ENCODE measurements around the gene AGPAT1.
"Not testable (repeated sequence)": the region's sequence is repeated elsewhere in the genome, so short reads cannot be mapped to it uniquely, and the experiment has no call there.

The AGPAT1 gene

DNA sequence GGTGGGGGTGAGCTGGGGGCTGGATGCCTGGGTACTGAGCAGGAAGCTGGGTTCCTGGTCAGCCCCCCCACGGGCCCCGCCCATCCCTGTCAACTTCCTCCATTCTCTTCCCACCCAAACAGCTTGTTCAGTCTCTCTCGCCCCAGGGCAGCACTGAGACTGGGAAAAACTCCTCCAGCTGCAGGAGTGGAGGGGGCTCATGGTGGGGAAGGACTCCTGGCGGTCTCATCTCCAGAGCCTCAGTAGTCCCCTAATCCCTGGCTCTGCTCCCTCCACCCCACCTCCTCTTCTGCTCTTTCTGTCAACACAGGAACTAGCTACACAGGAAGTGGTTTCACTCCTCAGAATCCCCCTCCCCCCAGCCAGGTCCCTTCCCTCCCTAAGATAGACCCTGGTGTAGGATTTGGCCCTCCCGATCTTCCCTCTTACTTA is 16.7 kb upstream of the AGPAT1 start, which contains the start of gene GPSM3:
GPSM3 (minus strand) TSS at position 36 of the 432 bp plus-strand sequence. CDS start 130 bp downstream, outside the sequence.
- TF ChIP-seq SPI1 (IDR thresholded peaks at IDR 0.05; ENCODE audit: low read depth, low read length), result peak; percentile 64
- TF ChIP-seq TAF1 (IDR thresholded peaks at IDR 0.05; ENCODE audit: low read depth, low read length), result peak; percentile 33
- TF ChIP-seq POLR2AphosphoS5 (IDR thresholded peaks at IDR 0.05; ENCODE audit: low read depth, low read length), result no peak; the same call in 1 of the 2 replicates
- TF ChIP-seq PAX5 (IDR thresholded peaks at IDR 0.05; ENCODE audit: insufficient read depth, low read length, severe bottlenecking), result no peak
- no peak; the same call in 1 of the 2 replicates for TF ChIP-seq POLR2A (IDR thresholded peaks at IDR 0.05; ENCODE audit: low read depth, low read length)
- no peak for TF ChIP-seq POU2F2 (IDR thresholded peaks at IDR 0.05; ENCODE audit: low read depth, low read length)
- DNase-seq (ENCODE audit: insufficient read length, low spot score) (no peak), FAIRE-seq (peak; percentile 54)

DNA sequence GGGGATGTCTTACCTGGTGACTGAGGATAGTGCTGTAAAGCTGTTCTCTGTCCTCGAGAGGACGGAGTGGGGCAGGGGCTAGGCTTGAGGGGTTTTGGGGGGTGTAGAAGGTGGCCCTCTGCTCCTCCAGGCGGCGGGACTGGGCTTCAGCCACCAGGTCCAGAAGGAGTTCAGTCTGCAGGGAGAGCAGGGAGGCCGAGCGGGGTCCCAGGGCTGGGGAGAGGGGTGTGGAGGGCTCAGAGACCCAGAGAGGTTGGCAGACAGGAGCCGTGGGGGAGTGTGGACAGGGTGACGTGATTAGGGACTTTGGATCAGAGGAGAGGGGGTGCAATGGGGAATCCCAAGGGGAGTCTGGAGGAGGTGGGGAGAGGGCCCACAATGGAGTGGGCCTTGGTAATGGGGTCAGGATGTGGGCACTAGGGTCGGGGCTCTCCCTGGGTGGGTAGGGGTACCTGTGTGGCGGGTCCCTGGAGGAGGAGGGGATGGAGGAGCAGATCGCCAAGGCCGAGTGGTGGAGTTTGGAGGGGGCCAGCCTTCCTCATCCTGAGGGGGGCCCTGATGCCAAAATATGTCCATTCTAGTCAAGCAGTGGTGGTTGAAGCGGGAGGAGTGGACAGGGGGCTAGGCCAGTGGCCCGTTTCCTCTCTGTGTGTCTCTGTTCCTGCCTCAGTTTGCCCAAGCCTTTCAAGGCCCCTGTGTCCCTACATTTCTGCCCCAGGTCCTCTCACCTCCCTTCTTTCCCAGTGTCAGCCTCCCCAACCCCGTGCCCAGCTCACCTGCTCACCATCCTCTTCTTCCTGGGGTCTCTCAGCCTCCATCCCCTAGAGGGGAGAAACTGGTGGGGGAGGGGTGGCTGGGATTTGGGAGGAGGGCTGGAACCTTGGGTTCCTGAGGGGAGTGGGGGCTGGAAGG is 16.1 kb upstream of the AGPAT1 start:
- no peak for TF ChIP-seq POLR2A (IDR thresholded peaks at IDR 0.05; ENCODE audit: low read depth, low read length)
- TF ChIP-seq SPI1 (IDR thresholded peaks at IDR 0.05; ENCODE audit: low read depth, low read length), result no peak
- peak; percentile 31; the same call in 1 of the 2 replicates for TF ChIP-seq POU2F2 (IDR thresholded peaks at IDR 0.05; ENCODE audit: low read depth, low read length)
- TF ChIP-seq POLR2AphosphoS5 (IDR thresholded peaks at IDR 0.05; ENCODE audit: low read depth, low read length), result peak; percentile 49
- TF ChIP-seq TAF1 (IDR thresholded peaks at IDR 0.05; ENCODE audit: low read depth, low read length), result no peak
- peak; percentile 16 for FAIRE-seq

DNA sequence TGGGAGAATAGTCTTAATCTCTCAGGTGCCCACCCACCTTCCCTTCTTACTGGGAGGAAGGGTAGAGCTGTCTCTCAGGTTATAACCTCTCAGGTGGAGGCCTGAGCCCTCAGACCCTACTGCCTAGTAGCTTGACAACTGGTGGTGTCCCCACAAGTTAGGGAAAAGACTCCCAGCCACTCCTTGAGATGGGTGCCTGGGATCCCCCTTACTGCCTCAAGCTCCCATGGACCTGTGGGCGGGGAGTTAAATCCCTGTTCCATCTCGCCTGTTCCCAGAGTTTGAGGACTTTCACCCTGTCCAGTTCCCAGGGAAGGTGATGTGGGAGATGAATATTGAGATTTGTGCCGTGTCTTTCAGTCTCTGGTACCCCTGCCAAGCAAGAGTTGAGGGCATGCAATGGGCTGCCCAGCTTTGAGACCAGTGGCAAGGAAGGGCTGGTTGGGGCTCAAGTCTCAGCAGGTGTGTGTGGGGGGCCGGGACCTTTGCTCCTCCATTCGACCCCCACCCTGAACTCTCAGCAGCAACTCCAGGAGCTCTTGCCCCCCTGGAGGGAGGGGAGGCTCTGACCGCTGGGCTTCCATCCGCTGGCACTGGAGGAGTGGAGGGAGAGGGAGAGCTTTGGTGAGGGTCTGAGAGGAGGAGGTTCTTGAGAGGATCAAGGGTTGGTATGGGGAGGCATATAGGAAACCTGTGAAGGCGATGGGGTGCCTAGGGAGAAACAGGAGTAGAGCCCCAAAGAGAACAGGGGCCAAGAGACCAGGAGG is 15.2 kb upstream of the AGPAT1 start:
- TF ChIP-seq POLR2A (IDR thresholded peaks at IDR 0.05; ENCODE audit: low read depth, low read length) (no peak), PAX5 (IDR thresholded peaks at IDR 0.05; ENCODE audit: insufficient read depth, low read length, severe bottlenecking) (no peak), TAF1 (IDR thresholded peaks at IDR 0.05; ENCODE audit: low read depth, low read length) (no peak), SPI1 (IDR thresholded peaks at IDR 0.05; ENCODE audit: low read depth, low read length) (no peak), POU2F2 (IDR thresholded peaks at IDR 0.05; ENCODE audit: low read depth, low read length) (no peak), POLR2AphosphoS5 (IDR thresholded peaks at IDR 0.05; ENCODE audit: low read depth, low read length) (no peak; the same call in 1 of the 2 replicates)
- no peak for DNase-seq (ENCODE audit: insufficient read length, low spot score)
- FAIRE-seq, result no peak

More for the DNA sequence above, 16.1 kb upstream of the AGPAT1 start:
- no peak for DNase-seq (ENCODE audit: insufficient read length, low spot score)

DNA sequence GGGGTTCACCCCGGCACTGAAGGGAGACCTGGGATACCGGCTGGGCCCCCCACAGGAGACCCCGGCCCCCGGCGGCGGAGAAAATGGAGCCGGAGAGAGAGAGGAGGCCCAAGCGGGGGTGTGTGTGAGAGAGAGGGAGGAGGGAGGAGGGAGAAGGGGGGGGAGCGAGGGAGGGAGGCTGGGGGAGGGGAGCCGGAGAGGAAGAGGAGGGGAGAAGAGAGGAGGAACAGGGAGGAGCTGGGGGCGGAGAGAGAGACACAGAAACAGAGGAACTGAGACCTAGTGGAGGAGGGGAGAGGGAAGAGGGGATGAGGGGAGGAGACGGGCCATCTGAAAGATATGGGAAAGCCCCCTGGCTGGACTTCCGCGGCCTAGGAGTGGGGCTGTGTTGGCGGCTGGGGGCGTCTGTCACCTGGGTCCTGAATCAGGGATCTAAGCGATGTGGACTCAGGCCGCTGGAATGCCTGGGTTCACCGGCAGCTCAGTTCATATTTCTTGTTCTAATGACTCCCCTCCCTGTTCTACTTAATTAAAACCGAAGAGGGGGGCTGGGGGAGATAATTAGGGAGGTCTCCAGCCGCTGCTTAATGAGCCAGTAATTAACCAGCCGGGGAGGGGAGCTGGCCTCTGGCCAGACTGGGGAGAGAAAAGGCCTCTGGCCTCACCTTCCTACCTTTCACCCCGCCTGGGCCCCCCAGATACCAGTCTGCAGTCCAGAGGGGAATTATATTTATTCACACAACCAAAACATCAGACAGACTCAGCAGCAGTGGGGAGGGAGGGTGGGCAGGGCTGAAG is 14.4 kb upstream of the AGPAT1 start, which contains the start of gene PBX2:
PBX2 (minus strand) TSS at position 149 of the 798 bp plus-strand sequence. CDS start 287 bp downstream, outside the sequence.
- DNase-seq (ENCODE audit: insufficient read length, low spot score) (peak; percentile 86), FAIRE-seq (peak; percentile 75)
- TF ChIP-seq POU2F2 (IDR thresholded peaks at IDR 0.05; ENCODE audit: low read depth, low read length), result peak; percentile 51; the same call in 1 of the 2 replicates
- TF ChIP-seq PAX5 (IDR thresholded peaks at IDR 0.05; ENCODE audit: insufficient read depth, low read length, severe bottlenecking), result no peak
- peak; percentile 95 for TF ChIP-seq SPI1 (IDR thresholded peaks at IDR 0.05; ENCODE audit: low read depth, low read length)
- TF ChIP-seq TAF1 (IDR thresholded peaks at IDR 0.05; ENCODE audit: low read depth, low read length), result peak; percentile 39; the same call in 1 of the 2 replicates
- peak; percentile 79; the same call in 1 of the 2 replicates for TF ChIP-seq POLR2AphosphoS5 (IDR thresholded peaks at IDR 0.05; ENCODE audit: low read depth, low read length)
- peak; percentile 75 for TF ChIP-seq POLR2A (IDR thresholded peaks at IDR 0.05; ENCODE audit: low read depth, low read length)

DNA sequence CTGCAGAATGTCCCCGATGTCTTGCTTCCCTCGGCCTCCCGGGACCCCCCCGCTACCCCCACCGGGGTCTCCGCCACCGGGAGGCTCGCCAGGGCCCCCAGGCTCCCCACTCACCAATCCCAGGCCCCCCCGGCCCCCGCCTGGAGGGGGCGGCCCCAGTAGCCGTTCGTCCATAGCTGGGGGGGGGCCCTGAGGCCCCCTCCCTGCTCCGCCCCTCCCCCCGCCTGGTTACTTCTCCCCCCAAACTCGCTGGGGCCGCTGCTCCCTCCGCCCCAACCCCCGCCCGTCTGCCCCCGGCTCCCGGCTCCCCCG is 13.8 kb upstream of the AGPAT1 start:
- DNase-seq (ENCODE audit: insufficient read length, low spot score) (no peak), FAIRE-seq (no peak)
- TF ChIP-seq PAX5 (IDR thresholded peaks at IDR 0.05; ENCODE audit: insufficient read depth, low read length, severe bottlenecking), result no peak
- no peak for TF ChIP-seq TAF1 (IDR thresholded peaks at IDR 0.05; ENCODE audit: low read depth, low read length)
- no peak for TF ChIP-seq SPI1 (IDR thresholded peaks at IDR 0.05; ENCODE audit: low read depth, low read length)
- TF ChIP-seq POU2F2 (IDR thresholded peaks at IDR 0.05; ENCODE audit: low read depth, low read length), result no peak
- TF ChIP-seq POLR2AphosphoS5 (IDR thresholded peaks at IDR 0.05; ENCODE audit: low read depth, low read length), result no peak

DNA sequence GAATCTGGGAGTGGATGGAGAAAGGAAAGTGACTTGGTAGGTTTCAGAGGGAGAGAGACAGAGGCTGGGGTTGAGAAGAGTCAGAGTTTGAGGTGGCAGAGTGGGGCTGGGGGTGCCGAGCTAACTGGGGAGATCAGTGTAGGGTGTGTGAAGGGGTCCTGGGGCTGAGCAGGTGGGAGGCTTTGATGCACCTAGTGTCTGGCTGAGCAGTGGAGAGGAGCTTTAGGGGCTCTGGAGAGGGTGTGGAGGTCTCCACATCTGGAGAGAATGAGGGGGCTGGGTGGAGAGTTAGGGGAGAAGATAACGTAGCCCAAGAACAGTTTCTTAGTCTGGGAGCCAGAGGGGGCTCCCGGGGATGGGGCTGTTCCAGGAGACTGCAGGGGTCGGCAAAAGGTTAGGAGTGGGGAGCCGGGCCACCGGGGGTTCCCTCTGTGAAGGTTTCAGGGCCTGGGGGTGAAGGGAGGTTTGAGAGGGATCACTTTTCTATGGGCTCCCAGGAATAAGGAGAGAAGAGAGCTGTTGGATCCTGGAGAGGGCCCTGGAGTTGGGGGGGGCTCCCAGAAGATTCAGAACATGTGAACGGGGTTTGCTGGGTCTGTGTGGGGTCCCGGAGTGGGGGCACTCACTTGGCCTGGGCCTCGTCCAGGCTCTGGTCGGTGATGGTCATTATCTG is 13.3 kb upstream of the AGPAT1 start:
- no peak for FAIRE-seq
- TF ChIP-seq SPI1 (IDR thresholded peaks at IDR 0.05; ENCODE audit: low read depth, low read length) (no peak), POU2F2 (IDR thresholded peaks at IDR 0.05; ENCODE audit: low read depth, low read length) (no peak), POLR2A (IDR thresholded peaks at IDR 0.05; ENCODE audit: low read depth, low read length) (no peak), PAX5 (IDR thresholded peaks at IDR 0.05; ENCODE audit: insufficient read depth, low read length, severe bottlenecking) (no peak), POLR2AphosphoS5 (IDR thresholded peaks at IDR 0.05; ENCODE audit: low read depth, low read length) (no peak), TAF1 (IDR thresholded peaks at IDR 0.05; ENCODE audit: low read depth, low read length) (no peak)
- no peak for DNase-seq (ENCODE audit: insufficient read length, low spot score)

DNA sequence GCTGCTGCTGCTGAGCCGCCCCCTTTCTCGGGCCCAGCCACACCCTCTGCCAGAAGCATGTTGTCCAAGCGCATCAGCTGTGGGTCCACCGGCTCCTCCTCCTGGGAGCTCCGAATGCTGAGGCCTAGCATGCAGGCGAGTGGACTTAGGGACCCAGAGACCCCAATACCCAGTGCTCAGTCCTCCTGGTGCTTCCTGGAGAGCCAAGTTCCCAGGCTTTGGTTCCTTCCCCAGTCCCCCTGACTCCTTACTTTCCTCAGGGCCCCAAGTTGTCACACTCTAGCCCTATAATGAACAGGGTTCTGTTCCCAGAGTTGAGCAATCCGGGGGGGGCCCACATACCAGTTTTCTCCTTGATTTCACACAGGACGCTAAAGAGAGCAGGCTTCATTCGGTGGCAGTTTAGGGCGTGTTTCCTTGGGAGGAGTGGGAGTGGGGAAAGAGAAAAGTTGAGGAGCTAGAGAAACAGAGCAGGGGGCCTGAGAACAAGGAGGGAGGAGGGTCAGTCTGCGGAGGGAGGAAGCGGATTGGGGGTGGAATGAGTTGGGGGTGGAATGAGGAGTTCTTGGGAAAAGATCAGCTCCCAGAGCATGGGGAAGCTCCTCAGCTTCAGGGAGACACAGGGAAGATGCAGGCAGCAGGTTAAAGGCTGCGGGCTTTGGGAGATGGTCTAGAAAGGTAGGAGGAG is 12.6 kb upstream of the AGPAT1 start:
- TF ChIP-seq PAX5 (IDR thresholded peaks at IDR 0.05; ENCODE audit: insufficient read depth, low read length, severe bottlenecking) (no peak), TAF1 (IDR thresholded peaks at IDR 0.05; ENCODE audit: low read depth, low read length) (no peak), POLR2AphosphoS5 (IDR thresholded peaks at IDR 0.05; ENCODE audit: low read depth, low read length) (no peak), POU2F2 (IDR thresholded peaks at IDR 0.05; ENCODE audit: low read depth, low read length) (no peak), SPI1 (IDR thresholded peaks at IDR 0.05; ENCODE audit: low read depth, low read length) (no peak), POLR2A (IDR thresholded peaks at IDR 0.05; ENCODE audit: low read depth, low read length) (no peak)
- no peak for DNase-seq (ENCODE audit: insufficient read length, low spot score)
- FAIRE-seq, result no peak

DNA sequence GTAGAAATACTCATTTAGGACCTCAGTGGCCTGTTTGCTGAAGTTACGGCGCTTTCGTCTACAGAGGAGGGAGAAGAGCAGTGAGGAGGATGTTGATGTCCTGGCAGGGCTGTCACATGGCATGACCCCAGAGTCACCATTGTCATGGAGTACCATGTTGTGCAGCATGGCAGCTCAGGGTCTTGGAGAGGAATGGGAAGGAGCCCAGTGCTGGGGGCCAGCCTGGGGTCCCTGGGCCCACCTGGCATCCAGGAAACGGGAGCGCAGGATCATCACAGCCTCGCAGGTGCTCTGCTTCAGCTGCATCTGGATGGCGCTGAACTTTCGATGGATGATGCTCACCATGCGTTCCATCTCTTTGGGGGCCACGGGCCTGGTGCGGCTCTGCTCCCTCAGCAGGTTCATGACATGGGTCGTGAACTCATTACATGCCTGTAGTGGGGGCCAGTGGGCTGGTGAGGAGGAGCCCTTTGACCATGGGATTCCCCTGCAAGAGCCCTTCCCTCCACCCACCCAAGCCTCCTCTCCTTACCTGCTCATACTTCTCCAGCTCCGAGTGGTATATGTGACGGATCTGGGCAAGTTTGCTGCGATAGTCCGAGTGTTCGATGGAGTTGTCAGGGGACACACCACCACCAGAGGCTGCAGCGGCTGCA is 12.0 kb upstream of the AGPAT1 start:
- not testable (repeated sequence) for DNase-seq (ENCODE audit: insufficient read length, low spot score)
- FAIRE-seq, result peak; percentile 58

All from GM12891 (cell line).